ENCODE data around the gene MCM9.
"Not testable (repeated sequence)": the region's sequence is repeated elsewhere in the genome, so short reads cannot be mapped to it uniquely, and the experiment has no call there.

Gene MCM9

GRCh38 chr6:118893064-118893806 lies 41.7 kb downstream of the MCM9 start:
- DNase-seq = peak; percentile 67 to 90

- no peak for DNase-seq
Observed at GRCh38 chr6:118892355-118892991, 42.5 kb downstream of the MCM9 start.

DNA sequence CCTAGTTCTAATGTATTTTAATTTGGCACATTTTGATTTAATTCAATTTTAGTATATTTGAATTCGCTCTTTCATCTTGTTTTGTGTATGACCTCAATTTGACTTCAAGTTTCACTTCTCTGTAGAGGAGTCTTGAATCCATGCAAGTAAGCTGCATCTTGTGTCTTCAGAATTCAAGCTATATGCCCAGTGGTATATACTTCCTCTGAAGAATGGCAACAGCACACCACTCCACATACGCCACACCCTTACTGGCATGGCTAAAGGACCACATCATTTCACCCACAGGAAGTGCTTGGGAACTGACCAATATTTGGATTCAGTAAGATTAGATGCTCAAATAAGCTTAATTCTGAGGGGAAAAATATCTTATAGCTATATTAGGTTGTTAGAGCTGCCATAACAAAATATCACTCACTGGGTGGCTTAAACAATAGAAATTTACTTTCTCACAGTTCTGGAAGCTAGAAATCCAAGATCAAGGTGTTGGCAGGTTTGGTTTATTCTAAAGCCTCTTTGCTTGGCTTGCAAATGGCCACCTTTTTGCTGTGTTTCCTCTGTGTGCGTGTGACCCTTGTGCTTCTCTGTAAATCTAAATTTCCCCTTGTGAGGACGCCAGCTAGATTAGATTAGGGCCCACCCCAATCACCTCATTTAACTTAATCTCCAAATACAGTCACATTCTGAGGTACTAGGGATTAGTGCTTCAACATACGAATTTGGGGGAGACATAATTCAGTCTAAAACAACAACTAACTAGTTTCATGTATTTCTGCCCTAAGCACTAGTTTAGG lies 43.8 kb downstream of the MCM9 start:
- no peak for DNase-seq

GRCh38 chr6:118889163-118889562 lies 45.8 kb downstream of the MCM9 start:
- no peak for DNase-seq

- DNase-seq = no peak
Observed at GRCh38 chr6:118886641-118887040, 48.3 kb downstream of the MCM9 start.

GRCh38 chr6:118882314-118882905 lies 52.5 kb downstream of the MCM9 start:
- no peak for DNase-seq

DNA sequence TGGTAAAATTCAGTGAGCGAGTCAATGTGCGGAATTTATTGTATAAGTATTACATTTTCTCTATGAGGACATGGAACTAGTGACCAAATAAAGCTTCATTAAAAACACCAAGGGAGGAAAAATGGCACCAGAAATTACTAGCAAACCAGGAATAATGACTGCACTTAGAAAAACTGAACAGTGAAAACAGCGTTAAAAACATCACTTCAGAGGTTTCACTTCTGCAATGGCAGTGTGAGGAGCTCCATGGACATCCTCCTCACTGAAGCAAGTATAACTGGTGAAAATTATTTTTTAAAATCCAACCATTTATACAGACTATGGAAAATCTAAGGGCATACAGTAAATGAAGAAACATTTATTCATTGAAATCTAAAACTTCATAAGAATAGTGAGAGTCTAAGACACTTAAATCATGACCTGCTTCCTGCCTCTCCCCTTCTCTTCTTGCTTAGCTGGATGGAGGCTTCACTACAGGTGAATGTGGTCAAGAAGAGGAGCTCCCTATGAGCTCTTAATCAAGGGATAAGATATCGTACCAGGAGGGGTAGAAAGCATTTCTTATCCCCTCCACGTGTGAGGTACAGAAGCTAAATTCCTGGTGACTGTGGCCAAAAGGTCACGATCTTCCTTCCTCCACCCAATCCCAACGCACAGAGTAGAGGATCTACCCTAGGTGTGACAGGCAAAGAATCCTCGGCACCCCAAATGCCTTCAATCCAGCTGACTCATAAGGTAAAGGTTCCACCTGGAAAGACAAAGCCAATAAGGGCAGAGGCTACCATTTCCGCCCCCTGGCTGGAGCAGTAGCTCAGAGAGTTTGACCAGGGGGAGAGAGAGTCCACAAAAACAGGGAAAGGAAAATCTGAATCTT lies 53.3 kb downstream of the MCM9 start:
- no peak for DNase-seq

DNA sequence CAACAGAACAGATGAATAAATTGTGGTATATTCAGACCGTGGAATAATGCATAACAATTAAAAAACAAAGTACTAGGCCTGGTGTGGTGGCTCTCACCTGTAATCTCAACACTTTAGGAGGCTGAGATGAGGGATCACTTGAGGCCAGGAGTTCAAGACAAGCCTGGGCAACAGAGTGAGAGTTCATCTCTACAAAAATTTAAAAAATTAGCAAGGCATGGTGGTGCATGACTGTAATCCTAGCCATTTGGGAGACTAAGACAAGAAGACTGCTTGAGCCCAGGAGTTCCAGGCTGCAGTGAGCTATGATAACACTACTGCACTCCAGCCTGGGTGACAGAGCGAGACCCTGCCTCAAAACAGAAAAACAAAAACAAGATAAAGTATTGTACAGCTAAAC lies 57.2 kb downstream of the MCM9 start:
- DNase-seq = no peak

DNA sequence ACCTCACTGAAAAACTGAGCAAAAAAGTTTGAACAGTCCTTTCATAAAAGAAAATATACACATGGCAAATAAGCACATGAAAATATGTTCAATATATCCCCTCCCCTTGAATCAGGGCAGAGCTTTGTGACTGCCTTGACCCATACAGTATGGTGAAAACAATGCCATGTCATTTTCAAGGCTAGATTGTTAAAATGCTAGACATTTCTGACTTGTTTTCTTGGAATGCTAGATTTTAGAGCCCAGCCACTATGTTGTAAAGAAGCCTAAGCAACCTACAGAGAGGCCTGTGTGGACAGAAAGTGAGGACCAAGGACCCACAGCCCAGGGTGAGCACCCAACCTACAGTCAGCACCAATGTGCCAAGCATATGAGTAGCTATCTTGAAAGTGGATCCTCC lies 58.1 kb downstream of the MCM9 start:
- no peak for DNase-seq

DNA sequence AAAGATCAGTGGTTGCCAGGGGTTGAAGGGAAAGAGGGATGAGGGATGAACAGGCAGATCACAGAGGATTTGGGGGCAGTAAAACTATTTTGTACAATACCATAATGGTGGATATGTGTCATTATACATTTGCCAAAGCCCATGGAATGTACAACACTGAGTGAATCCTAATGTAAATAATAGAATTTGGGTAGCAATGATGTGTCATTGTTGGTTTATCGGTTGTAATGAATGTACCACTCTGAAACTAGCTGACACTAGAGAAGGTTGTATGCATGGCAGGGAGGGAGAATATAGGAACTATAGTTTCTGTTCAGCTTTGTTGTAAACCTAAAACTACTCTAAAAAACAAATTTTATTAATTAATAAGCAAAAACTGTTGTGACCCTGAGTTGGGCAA lies 58.8 kb downstream of the MCM9 start:
- DNase-seq = no peak

- no peak for DNase-seq
Observed at GRCh38 chr6:118875672-118876071, 59.3 kb downstream of the MCM9 start.

DNA sequence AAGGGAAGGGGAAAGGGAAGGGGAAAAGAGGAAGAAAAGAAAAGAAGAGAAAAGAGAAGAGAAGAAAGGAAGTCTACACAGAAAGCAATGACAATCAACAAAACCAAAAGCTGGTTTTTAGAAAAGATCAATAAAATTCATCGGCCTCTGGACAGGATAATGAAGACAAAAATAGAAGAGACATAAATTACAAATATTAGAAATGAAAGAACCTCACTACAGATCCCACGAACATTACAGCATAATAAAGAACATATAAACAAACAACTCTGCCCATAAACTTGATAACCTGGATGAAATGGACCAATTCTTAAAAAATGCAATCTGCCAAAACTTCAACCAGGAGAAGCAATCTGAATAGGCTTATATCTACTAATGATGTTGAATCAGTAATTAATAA lies 61.7 kb downstream of the MCM9 start:
- DNase-seq = no peak

- DNase-seq = no peak
Observed at GRCh38 chr6:118872726-118873125, 62.2 kb downstream of the MCM9 start.

DNA sequence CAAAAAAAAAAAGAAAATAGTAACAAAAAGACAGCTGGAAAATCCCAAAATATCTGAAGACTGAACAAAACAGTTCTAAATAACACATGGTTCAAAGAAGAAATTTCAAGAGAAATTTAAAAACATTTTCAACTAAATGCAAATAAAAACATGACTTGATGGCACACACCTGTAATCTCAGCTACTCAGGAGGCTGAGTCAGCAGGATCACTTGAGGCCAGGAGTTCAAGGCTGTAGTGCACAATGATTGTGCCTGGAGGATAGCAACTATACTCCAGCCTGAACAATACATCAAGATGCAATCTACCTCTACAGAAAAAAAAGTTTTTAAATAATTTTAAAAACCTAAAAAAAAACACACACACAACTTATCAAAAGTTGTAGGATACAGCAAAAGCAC lies 62.6 kb downstream of the MCM9 start:
- DNase-seq = no peak

DNA sequence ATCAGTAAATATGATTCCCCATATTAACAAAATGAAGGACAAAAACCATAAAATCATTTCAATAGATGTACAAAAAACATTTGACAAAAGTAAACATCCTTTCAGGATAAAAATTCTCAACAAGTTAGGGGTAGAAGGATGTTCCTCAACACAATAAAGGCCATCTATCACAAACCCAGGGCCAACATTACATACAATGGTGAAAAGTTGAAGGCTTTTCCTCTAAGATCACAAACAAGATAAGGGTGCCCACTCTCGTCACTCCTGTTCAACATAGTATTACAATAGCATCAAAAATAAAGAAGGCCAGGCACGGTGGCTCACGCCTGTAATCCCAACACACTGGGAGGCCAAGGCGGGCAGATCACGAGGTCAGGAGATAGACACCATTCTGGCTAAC lies 63.6 kb downstream of the MCM9 start:
- DNase-seq = no peak

- DNase-seq = no peak
Observed at GRCh38 chr6:118869894-118870589, 64.9 kb downstream of the MCM9 start.

GRCh38 chr6:118869350-118869749 lies 65.6 kb downstream of the MCM9 start:
- no peak for DNase-seq

GRCh38 chr6:118868901-118869300 lies 66.1 kb downstream of the MCM9 start:
- DNase-seq = not testable (repeated sequence)

DNA sequence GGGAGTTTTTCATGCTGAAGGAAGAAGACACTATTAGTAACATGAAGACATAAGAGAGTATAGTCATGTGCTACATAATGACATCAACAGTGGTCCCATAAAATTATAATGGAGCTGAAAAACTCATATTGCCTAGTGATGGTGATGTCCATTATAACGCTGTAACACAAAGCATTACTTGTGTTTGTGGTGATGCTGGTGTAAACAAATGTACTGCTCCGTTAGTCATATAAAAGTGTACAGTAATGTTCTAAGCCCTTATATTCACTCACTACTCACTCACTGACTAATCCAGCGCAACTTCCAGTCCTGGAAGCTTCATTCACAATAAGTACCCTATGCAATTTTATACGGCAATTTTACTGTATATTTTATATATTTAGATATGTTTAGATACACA lies 67.8 kb downstream of the MCM9 start:
- no peak for DNase-seq

- DNase-seq = no peak
Observed at GRCh38 chr6:118865100-118865391, 69.9 kb downstream of the MCM9 start.

DNA sequence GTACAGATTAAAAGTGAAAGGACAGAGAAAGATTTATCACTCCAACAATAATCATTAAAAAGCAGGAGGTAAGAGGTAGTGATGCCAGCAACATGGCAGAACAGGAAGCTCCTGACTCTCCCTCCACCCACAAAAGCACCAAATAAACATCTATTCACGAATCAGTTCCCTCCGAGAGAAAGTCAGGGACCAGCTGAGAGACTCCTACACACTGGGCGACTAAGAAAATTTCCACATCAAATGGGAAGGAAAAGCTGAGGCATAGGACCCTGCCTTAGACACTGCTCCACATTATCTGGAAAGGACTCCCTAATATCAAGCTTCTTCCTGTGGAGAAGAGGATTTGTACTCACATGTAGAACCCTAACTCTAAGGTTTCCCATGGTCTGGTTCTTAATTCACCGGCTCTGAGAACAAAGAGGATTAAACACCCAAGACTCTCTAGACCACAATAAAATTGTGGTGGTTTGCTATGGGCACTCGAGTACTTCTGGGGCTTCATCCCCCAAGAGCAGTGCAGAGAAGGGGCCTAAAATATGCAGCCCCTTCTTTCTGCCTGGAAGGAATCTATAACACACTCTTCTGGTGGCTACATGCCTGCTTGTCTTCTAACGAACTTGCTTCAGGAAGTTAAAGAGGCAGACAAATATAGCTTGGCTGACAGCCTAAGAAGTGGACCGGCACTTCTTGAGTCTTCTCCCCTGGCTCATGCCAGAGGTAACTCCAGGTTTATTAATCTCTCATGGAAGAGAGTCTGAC lies 70.4 kb downstream of the MCM9 start:
- DNase-seq = no peak

All from NCI-H187 (cell line).